GM12878 (cell line): ENCODE data around the gene USP17L13.
"Not testable (repeated sequence)": the region's sequence is repeated elsewhere in the genome, so short reads cannot be mapped to it uniquely, and the experiment has no call there.

ENCODE experiments used
- E2F8 ChIP-seq: fragments of 450-650 bp; IDR thresholded peaks from 2 replicates; pipeline ENCODE4 v1.6.1; 2018; ENCODE audit warnings: mild to moderate bottlenecking, low read depth, moderate library complexity; ENCODE audit not compliant: partially characterized antibody
- ELK1 ChIP-seq: IDR thresholded peaks from 2 replicates; pipeline ENCODE4 v1.6.1; 2012; ENCODE audit warnings: low read depth, low read length, improper control_type of control experiment
- EZH2 ChIP-seq: IDR thresholded peaks from 2 replicates; pipeline ENCODE4 v1.6.1; 2012; ENCODE audit warnings: low read depth, mild to moderate bottlenecking, control low read depth, inconsistent platforms, low read length, borderline replicate concordance; ENCODE audit not compliant: control insufficient read depth
- SP1 ChIP-seq: IDR thresholded peaks from one replicate; pipeline ENCODE4 v1.6.1; 2011; ENCODE audit warnings: low read depth, low read length
- SREBF1 ChIP-seq: IDR thresholded peaks from 2 replicates; pipeline ENCODE4 v1.6.1; 2012; ENCODE audit warnings: mild to moderate bottlenecking, low read length
- ZZZ3 ChIP-seq: IDR thresholded peaks from 2 replicates; pipeline ENCODE4 v1.6.1; 2011; ENCODE audit warnings: low read depth; ENCODE audit not compliant: control insufficient read depth, insufficient read length

- TF ChIP-seq EZH2, ELK1, SP1, SREBF1, ZZZ3, E2F8: not testable (repeated sequence)
These were observed 9.6 kb upstream of the USP17L13 start, which contains the start of gene USP17L11 for GRCh38 chr4:9215105-9215504.
